Muscle of back (tissue), 11 donors: Measurements from ENCODE around the gene DHX8. TPM values are rescaled to one million over a fixed set of nuclear protein-coding genes. Genes with fewer than 3 reads are reported as not detected.

ENCODE experiments used
- DNase-seq, 3 donors: peaks; one replicate each; pipeline versions ENCODE4 v3.0.0 to v3.0.0-alpha.2; 2013
- polyA plus RNA-seq, 10 donors: library from polyadenylated mRNA; unstranded; fragments of 120-200 nt; gene quantifications; one replicate each; pipeline ENCODE4 v1.2.1, GENCODE V29; 2013; ENCODE audit not compliant: insufficient read length in 10 of 10

Gene DHX8
- polyA plus RNA-seq, 10 donors: 22.4 to 31.6 (median 26.7) TPM

DNA sequence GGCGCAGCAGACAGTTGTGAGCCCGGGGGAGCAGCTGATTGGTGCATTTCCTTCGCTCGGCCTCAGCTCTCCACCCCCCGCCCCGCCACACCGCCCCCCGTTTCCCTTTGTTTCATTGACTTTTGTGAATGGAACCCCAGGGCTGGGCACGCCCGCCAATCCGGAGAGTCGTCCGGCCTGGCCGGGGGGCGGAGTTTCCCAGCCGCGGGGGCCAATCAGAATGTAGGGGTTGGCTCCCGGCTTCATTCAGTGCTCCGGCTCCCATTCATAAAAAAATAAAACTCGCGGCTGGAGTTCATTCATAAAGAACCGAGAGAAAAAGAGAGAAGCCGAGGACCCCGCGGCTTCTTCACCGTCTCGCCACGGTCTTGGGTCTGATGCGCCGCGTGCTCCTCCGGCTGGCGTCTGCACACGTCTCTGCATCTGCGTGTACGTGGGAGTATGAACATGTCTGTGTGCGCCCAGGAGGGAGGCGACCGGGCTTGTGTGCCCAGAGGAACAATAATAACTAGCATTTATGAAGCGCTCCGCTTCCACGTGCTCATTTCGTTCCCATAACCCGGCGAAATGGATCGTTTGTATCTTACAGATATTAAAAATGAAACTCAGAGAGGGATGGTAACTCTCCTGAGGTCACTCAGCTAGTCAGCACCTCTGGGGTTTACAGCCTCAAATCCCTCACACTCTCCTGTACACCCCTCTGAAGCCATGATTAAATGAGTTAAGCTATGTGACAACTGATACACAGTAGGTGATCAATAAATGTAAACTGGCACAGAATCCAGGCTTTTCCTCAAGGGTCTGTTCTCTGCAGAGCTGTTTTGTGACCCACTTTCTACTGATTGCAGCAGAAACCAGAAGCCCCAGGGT is 62.8 kb downstream of the DHX8 start, which contains the start of gene ETV4:
ETV4 (minus strand) TSS at position 22 of the 870 bp plus-strand sequence. CDS start 723 bp downstream, outside the sequence.
- peak; percentile 90 to 96 (median 90) for DNase-seq

DNA sequence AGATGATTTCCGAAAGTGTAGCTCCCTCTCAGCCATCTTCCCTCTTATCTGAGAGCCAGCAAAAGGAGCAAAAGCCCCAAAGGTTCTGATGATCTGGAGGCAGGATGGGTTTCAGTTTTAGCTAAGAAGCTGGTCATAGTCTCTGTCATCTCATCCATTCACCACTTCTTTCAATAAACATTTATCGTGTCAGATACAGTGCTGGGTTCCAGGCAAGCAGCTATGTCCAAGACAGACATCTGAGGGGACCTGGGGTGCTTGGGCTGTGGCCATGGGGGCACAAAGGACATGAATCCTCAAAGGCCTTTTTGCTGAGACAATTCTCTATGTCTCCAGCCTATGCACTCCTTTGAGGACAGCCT is 63.4 kb downstream of the DHX8 start:
- DNase-seq: no peak

DNA sequence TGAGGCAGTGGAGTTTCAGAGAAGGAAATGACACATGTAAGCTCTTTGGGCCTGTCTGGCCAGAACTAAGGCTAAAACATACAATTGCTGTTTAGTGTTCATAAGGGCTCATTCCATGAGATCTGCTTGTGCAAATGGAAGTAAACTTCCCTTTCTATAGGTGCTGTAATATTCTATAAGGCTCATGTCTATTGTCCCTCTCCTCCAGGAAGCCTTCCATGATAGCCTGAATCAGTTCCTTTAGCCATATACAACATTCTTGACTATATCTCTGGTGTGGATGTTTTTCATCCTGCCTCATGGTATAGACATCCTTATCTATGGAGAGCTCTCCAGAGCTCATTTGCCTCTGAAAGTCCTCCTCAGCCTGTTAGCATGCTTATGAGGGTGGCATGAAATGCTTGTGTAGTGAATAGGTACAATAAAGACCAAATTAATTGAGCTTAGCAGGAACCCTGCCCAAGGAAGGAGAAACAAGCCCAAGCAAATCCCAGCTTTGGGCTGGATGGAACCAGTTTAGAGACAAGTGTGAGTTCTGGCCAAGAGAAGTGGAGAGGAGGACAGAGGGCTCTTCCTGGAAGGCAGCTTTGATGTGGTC is 64.0 kb downstream of the DHX8 start:
- no peak for DNase-seq

DNA sequence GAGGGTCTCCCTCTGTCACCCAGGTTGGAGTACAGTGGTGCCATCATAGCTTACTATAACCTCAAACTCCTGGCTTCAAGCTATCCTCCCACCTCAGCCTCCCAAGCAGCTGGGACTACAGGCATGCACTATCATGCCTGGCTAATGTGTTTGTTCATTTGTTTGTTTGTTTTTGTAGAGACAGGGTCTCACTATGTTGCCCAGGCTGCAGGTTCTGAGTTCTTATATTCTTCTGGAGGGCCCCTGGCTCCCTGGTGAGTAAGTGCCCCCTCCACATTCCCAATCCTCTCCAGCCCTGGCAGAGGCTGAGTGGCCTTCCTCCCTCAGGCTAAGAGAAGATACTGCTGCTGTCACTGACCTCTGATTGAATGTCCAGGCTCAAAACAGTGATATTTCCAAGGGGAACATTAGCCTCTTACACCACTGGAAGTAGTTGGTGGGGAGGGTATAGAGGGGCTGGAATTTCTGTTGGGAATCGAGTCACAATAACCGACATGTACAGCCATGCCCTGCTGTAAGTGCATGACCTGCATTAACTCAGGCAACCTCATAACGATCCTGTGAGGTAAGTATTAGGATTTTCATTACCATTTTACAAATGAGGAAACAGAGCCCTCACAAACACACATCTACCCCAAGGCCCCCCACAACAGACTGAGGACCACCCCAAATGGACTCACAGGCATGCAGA is 65.1 kb downstream of the DHX8 start:
- DNase-seq: no peak

DNA sequence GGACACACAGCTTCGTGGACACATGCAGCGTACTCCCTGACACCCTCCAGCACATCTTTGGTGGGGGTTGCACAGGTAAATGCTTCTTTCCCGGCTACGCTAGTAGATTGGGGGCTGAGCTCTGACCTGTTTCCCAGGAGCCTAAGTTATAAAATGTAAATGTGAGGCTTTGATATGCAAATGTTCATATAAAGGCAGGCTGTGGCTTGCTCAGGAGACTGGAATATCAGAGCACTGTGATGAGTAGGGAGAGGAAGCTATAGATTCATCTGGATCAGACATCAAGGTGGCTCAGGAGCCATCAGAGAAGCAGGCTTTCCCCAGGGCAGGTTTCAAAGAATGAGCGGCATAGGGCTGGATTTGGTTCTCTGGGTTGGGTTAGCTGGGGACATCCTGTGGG is 65.7 kb downstream of the DHX8 start:
- DNase-seq: no peak

DNA sequence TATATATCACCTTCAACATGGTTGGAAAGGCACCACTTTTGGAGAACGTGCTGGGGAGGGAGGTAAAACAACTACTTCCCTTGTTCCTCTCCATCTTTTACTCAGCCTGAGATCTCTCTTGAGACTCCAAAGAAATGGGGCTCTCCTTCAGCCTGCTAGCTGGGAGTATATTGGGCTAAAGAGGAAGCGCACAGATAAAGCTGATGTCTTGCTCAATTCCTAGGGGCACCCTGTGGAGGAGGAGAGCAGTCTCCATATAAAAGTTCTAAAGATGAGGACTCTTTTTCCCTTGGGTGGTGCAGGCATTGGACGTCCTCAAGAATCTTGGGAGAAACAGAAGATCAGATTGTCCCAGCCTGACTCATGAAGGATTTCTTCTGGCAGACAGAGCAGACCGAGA is 67.0 kb downstream of the DHX8 start:
- no peak for DNase-seq

DNA sequence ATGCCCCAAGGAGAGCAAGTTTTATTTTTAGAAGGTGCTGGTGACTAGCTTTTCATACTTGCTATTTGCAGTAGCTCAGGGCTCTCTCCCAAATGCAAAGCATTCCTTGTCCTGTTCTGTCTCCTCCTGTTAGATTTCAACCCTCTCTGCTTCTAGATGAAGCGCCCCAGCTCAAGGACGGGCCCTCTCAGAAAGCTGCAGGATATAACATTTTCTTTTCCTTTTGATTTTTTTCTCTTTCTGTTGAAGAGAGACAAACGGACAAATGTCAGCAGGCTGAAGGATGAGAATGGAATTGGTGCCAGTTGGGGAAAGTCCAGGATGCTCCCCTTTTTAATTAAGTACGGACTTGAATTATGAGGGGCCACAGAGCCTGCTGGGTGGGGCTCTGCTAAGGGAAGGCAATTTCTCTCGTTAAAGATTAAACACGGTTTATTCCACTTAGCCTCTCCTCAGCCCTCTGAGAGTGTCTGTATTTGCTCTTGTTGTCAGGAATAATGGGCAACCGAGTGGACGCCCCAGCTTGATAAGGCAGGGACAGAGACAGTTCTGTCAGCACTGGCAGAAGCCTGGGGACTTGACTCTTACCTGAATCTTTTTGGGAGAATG is 68.6 kb downstream of the DHX8 start:
- no peak for DNase-seq

DNA sequence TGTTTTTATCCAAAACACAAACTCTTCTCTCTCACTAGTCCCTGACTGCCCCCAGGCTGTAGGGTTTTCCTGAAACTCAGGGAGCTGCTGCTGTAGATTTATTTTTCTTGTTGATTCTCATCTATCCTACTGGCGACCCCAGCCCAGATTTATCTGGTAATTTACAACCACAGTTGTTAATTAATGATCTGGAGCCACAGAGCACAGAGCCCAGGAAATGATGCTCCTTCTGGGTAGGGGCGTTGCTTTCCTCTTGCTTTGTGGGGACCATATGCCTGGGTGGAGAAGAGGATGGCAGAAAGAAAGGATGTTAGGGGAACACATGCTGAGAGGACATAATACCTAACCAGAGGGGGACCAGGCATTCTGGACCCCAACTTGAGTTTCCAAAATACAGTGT is 69.8 kb downstream of the DHX8 start:
- no peak for DNase-seq

DNA sequence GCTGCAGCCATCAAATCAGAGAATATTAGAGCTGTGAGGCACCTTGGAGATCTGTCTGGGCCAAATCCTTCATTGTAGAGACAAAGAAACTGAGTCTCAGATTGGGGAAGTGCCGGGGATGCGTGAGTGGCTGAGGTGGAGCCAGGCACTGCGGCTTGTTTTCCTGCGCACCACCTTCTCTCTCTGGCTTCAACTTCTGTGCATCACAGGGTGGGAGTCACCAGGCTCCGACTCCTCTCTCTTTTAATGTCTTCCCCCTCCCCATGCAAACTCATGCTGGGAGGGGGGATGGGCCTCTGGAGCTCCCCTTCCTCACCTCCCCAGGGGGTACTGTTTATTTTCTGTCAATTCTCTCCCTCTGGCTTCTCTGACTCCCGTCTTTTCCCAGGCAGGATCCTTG is 71.1 kb downstream of the DHX8 start:
- no peak for DNase-seq

DNA sequence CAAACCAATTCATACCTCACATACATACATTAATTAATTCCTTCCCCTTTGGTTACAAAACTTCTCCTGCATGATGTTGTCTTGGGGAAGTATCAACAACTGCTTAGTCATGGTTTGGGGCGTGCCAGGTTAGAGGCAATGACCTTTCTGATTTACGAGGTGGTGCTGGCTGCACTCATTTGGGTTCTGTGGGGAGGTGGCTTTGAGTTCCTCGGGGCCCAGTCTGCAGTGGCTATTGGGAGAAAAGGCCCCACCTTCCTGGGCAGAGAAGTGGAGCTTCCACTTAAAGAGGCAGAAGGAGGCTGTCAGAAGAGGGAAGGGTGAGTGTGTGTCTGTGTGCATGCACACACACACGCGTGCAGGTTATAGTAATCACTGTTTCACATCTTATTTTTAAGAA is 72.5 kb downstream of the DHX8 start:
- DNase-seq: no peak

DNA sequence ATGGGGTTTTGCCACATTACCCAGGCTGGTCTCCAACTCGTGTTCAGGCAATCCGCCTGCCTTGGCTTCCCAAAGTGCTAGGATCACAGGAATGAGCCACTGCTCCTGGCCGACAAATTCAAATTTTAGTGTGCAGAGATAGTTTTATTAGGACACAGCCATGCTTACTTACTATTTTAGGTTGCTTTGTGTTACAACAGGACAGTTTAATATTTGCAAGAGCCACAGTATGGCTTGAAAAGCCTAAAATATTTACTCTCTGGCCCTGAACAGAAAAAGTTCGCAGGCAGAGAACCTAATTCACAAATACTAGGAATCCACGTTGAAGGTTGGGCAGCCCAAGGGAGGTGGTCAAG is 75.0 kb downstream of the DHX8 start:
- DNase-seq: no peak

DNA sequence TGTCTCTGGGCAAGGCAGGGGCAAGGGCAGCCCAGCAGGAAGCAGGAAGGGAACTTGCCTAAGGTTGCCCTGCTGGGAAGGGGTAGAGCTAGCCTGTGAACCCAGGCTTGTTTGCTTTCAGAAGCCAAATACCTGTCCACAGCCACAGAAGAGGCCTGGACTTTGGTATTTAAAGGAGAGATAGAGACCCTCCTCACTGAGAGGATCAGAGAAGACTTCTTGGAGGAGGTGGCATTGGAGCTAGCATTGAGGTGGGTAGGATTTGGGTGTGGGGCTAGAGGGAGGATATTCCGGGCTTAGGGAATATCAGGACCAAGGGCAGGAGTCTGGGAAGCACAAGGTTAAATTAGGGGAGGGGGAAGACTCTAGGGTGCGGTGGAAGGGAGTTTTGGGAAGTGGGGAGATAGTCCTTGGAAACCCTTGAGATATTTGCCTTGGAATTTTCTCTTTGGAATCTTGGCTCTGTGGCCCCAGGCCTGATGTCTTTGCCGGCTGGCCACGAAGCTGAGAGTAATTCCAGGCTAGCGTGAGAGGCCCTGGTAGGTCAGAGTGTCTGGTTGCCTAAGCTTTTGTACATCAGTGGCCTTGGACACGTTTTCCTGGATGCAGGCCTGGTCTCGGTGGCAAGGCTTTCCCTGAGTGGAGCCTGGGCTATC is 75.5 kb downstream of the DHX8 start:
- DNase-seq: peak in 1 of 3 donors; percentile 58

DNA sequence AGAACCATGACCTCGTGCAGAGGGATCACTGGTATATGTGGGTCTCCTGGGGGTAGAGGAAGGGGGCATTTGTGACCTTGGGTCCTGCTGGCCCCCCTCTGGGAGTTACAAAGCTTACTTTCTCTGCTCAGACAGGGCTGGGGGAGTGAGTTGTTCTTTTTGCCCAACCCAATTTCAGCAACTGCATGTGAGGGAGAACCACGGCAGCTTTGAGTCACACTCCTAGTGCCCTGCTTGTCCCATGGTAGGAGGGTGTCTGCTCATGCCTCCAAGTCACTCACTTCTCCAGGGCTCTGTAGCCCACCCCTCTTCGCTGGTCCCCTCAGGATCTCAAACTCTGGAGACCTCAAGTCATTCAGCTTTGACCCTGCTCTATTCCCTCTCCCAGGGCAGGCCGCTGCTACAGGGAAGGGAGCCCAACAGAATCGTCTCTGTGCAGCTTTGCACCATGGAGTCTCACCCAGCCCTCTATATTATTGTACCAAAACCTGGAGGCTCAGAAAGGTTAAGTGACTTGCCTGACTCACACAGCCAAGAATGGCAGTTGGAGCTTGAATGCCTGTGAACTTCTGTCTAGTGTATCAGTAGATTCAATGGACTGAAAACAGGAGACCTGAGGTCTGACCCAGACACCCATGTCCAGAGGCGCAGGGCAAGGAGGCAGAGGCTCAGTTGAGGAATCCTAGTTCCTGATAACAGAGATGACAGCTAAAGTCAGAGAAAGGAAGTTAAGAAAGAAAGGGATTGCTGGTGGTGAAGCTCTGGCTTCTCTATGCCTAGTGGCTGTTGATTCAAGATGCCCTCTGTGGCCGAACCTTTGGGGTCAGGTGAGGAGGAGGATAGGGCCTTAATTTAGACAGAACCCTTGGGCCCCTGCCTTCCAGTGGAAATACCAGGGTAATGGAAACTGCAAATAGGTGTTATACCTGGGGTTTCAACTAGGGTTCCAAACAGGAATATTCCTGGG is 77.0 kb downstream of the DHX8 start:
- DNase-seq: no peak

DNA sequence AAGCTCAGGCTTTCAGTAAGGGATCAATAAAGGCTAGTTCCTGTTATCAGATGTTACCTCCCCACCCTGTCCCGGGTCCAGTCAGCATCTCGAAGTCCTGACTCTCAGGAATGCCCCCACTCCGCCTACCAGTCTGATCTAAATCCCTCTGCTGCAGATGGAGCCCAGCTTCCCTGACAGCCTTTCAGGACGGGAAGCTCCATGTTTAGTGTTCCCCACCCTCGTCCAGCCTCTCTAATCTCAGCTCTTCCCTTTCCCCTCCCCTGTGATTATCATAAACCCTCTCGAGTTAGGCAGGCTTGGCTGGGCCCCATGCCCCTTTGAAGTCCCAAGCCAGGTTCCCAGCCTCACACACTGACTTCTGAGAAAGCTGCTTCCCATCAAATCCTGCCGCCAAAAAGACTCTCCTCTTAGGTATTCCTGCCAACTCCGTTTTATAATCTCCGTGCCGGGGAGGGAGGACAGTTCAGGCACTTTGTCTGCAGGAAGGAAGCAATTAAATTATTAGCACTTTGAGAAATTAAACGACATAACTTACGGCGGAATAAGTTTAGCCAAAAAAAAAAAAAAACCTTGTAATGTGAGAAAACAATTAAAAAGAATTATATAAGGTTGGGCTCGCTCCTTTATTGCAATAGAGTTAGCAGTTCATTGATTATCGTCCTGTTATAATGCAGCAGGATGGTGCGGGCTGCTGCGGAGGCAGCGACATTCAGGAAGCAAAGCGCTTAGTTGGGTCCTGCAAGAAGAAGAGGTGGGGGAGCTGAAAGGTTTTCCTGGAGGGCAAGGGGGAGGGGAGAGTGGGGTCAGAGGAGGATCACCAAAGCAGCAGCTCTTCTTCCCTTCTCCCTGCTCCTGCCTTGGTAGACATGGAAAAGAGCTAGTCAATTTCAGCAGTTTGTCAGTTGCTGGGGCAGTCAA is 79.2 kb downstream of the DHX8 start:
- DNase-seq: peak in 1 of 3 donors; percentile 60

DNA sequence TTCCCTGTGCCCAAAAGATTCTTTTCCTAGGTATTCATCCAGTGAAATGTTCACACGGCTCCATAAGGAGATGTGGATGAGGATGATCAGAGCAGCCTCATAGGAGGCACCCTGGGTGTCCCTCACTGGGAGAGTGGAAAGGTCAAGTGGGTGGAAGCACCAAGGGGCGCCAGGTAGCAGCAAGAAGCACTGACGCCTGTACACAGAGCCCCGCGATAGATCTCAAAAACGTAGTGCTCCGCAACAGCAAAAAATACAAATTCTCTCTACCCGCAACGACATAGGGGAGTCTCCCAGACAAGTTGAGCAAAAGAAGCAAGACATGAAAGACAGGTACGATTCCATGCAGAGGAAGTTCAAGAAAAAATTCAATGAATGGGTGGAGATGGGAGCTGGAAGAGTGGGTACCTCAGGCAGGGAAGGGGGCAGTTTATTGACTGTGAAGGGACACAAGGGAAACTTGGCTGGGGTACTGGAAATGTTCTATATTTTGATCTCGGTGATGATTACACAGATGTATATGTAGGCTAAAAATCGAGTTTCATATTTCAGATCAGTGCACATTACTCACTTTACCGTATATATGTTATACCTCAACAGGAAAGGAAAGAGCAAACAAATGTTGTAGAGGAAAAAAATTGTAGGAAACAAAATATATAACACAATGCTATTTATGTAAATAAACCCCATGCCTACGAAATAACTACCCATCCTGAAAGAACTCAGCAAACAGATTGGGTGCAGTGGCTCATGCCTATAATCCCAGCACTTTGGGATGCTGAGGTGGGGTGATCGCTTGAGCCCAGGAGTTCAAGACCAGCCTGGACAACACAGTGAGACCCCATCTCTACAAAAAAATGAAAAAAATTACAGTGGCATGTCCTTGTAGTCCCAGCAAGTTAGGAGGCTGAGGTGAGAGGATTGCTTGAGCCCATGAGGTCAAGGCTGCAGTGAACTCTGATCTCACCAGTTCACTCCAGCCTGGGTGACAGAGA is 80.1 kb downstream of the DHX8 start:
- no peak for DNase-seq

DNA sequence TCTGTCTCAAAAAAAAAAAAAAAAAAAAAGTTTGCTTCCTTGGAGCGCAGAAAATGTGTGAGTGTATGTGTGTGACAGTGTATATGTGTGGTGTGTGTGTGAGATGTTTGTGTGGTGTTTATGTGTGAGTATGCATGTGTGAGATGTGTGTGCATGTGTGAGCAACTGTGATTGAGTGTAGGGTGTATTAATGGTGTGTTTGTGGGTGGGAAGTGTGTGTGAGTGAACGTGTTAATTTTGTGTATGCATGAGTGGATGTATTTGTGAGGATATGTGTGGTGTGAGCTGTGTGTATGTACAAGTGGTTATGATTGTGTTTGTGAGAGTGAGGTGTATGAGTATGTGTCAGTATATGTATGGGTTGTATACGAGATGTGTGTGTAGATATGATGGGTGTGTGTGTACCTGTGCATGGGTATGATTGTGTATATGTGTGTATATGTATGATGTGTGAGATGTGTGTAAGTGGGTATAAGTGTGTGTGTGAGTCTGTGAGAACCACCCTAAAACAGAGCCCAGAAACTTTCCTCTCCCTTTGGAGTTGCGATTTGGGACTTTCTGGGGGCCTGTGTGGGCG is 84.8 kb downstream of the DHX8 start:
- DNase-seq: no peak

DNA sequence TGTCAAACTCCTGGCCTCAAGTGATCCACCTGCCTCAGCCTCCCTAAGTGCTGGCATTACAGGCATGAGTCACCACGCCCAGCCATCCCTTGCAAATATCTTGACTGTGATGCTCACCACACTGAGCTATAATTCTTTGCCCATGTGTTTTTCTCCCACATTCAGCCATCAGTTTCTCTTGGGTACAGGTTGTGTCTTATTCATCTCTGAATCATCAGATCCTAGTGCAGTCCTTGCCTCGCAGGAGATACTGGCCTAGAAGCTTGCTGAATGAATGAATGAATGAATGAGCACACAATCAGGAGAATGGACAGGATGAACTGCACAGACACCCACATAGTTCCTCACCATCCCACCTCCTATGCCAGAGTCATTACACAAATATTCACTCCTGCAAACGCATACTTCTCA is 86.7 kb downstream of the DHX8 start:
- DNase-seq: no peak
